Astrocyte (in vitro differentiated cells and primary cell): ENCODE results near the gene B9D1. TPM values are rescaled to one million over a fixed set of nuclear protein-coding genes. Genes with fewer than 3 reads are reported as not detected.
A peak's percentile ranks its signal among the peaks of the same experiment; 100 is the strongest.

Experiments
- DNase-seq: peaks from one replicate; pipeline ENCODE4 v3.0.0-alpha.2; 2010; ENCODE audit warnings: low read depth
- FAIRE-seq: peaks from 2 replicates; lab custom pipeline; 2011; peaks lifted over from hg19 to GRCh38; lab: Jason Lieb, UNC
- H2AFZ ChIP-seq: 2 replicates; pipeline ENCODE4 v1.6.0; 2012; ENCODE audit warnings: low read depth, low read length, inconsistent platforms
- H3K27ac ChIP-seq: 2 replicates; pipeline ENCODE4 v1.5.1; 2011; ENCODE audit warnings: low read depth, low read length, inconsistent platforms
- H3K27me3 ChIP-seq: 2 replicates; pipeline ENCODE4 v1.6.0; 2011; ENCODE audit warnings: low read length, inconsistent platforms; ENCODE audit not compliant: insufficient read depth
- H3K36me3 ChIP-seq: 2 replicates; pipeline ENCODE4 v1.5.1; 2011; ENCODE audit warnings: low read length, inconsistent platforms; ENCODE audit not compliant: insufficient read depth
- H3K4me1 ChIP-seq: 2 replicates; pipeline ENCODE4 v1.5.1; 2011; ENCODE audit warnings: low read length, inconsistent platforms; ENCODE audit not compliant: insufficient read depth
- H3K4me2 ChIP-seq: 2 replicates; pipeline ENCODE4 v1.6.0; 2012; ENCODE audit warnings: low read length, inconsistent platforms
- H3K4me3 ChIP-seq: 2 replicates; pipeline ENCODE4 v1.5.1; 2011; ENCODE audit warnings: low read depth, mild to moderate bottlenecking, low read length, inconsistent platforms; ENCODE audit not compliant: insufficient read depth
- H3K79me2 ChIP-seq: 2 replicates; pipeline ENCODE4 v1.6.0; 2012; ENCODE audit warnings: mild to moderate bottlenecking, low read length, inconsistent platforms; ENCODE audit not compliant: insufficient read depth
- H3K9ac ChIP-seq: 2 replicates; pipeline ENCODE4 v1.6.0; 2012; ENCODE audit warnings: mild to moderate bottlenecking, low read length, inconsistent platforms
- H3K9me3 ChIP-seq: 2 replicates; pipeline ENCODE4 v1.5.1; 2012; ENCODE audit warnings: low read depth, mild to moderate bottlenecking, low read length, inconsistent platforms; ENCODE audit not compliant: insufficient read depth
- H4K20me1 ChIP-seq: 2 replicates; pipeline ENCODE4 v1.6.0; 2012; ENCODE audit warnings: low read length, inconsistent platforms; ENCODE audit not compliant: insufficient read depth
- H3K27ac Mint-ChIP-seq: one replicate; pipeline ENCODE4 v1.8.0; 2021; ENCODE audit warnings: mild to moderate bottlenecking, mixed read lengths; ENCODE audit not compliant: unreplicated experiment
- H3K27me3 Mint-ChIP-seq: one replicate; pipeline ENCODE4 v1.8.0; 2021; ENCODE audit warnings: low read depth, mixed read lengths; ENCODE audit not compliant: unreplicated experiment
- H3K36me3 Mint-ChIP-seq: one replicate; pipeline ENCODE4 v1.8.0; 2021; ENCODE audit warnings: low read depth, mixed read lengths; ENCODE audit not compliant: unreplicated experiment
- H3K4me1 Mint-ChIP-seq: one replicate; pipeline ENCODE4 v1.8.0; 2021; ENCODE audit warnings: low read depth, mixed read lengths; ENCODE audit not compliant: unreplicated experiment
- H3K4me3 Mint-ChIP-seq: one replicate; pipeline ENCODE4 v1.8.0; 2021; ENCODE audit warnings: mild to moderate bottlenecking, moderate library complexity, mixed read lengths; ENCODE audit not compliant: unreplicated experiment
- H3K9me3 Mint-ChIP-seq: one replicate; pipeline ENCODE4 v1.8.0; 2021; ENCODE audit warnings: mild to moderate bottlenecking, mixed read lengths; ENCODE audit not compliant: unreplicated experiment
- CTCF ChIP-seq: IDR thresholded peaks from 2 replicates; pipeline ENCODE4 v1.5.1; 2011; ENCODE audit warnings: low read depth, mild to moderate bottlenecking, inconsistent platforms, low read length, moderate library complexity; ENCODE audit not compliant: insufficient read depth
- EZH2 ChIP-seq: IDR thresholded peaks from 2 replicates; pipeline ENCODE4 v1.6.1; 2012; ENCODE audit warnings: mild to moderate bottlenecking, low read length, inconsistent platforms; ENCODE audit not compliant: insufficient read depth
- total RNA-seq: library from RNA; stranded (reverse); gene quantifications from 2 replicates; pipeline ENCODE4 v1.2.1, GENCODE V29; 2021

B9D1 gene
- total RNA-seq, 1 donor from 2014 or later: 10.2 TPM

- H4K20me1 ChIP-seq: peaks cover 20% of the 10 kb centered on the region
- no peaks in the 10 kb centered on the region for H3K9me3 ChIP-seq
- no peak for FAIRE-seq
These were observed 50.9 kb downstream of the B9D1 start for GRCh38 chr17:19311421-19312215.

GRCh38 chr17:19311016-19311415, 51.5 kb downstream of the B9D1 start:
- Histone ChIP-seq H3K79me2 (peaks cover 9% of the 10 kb centered on the region), H3K27ac (no peak overlapping the region), H3K36me3 (peaks cover 6% of the 10 kb centered on the region), H3K9ac (no peak overlapping the region), H3K9me3 (no peaks in the 10 kb centered on the region), H3K4me2 (no peak overlapping the region), H3K27me3 (no peaks in the 10 kb centered on the region), H4K20me1 (peaks cover 25% of the 10 kb centered on the region), H2AFZ (no peak overlapping the region), H3K4me1 (peaks cover 13% of the 10 kb centered on the region), H3K4me3 (no peak overlapping the region)
- H3K4me3 Mint-ChIP-seq: no peak overlapping the region
- H3K36me3 Mint-ChIP-seq: peaks cover 20% of the 10 kb centered on the region
- DNase-seq: no peak
- H3K9me3 Mint-ChIP-seq: no peaks in the 10 kb centered on the region
- H3K27ac Mint-ChIP-seq: no peak overlapping the region
- TF ChIP-seq EZH2 (no peak), CTCF (no peak)
- H3K27me3 Mint-ChIP-seq: peaks cover 2% of the 10 kb centered on the region
- FAIRE-seq: no peak
- H3K4me1 Mint-ChIP-seq: peaks cover 11% of the 10 kb centered on the region

More at GRCh38 chr17:19311421-19312215, 50.9 kb downstream of the B9D1 start:
- no peaks in the 10 kb centered on the region for H3K27me3 ChIP-seq
- Mint-ChIP-seq H3K4me1 (peaks cover 9% of the 10 kb centered on the region), H3K9me3 (no peaks in the 10 kb centered on the region), H3K4me3 (no peak overlapping the region), H3K27me3 (peaks cover 2% of the 10 kb centered on the region), H3K27ac (no peak overlapping the region), H3K36me3 (peaks cover 20% of the 10 kb centered on the region)
- no peak overlapping the region for H3K9ac ChIP-seq
- peak; percentile 22 for DNase-seq
- H3K4me3 ChIP-seq: no peak overlapping the region
- H3K79me2 ChIP-seq: peaks cover 7% of the 10 kb centered on the region
- H3K36me3 ChIP-seq: peaks cover 6% of the 10 kb centered on the region
- H3K4me2 ChIP-seq: peak overlapping the region; percentile 54
- H3K27ac ChIP-seq: peak overlapping the region; percentile 39
- peaks cover 14% of the 10 kb centered on the region for H3K4me1 ChIP-seq
- H2AFZ ChIP-seq: no peak overlapping the region
- TF ChIP-seq CTCF: no peak
- no peak for TF ChIP-seq EZH2

GRCh38 chr17:19310151-19310550, 52.4 kb downstream of the B9D1 start:
- no peak overlapping the region for H3K4me3 ChIP-seq
- peaks cover 34% of the 10 kb centered on the region for H4K20me1 ChIP-seq
- Mint-ChIP-seq H3K9me3 (no peaks in the 10 kb centered on the region), H3K4me1 (peaks cover 12% of the 10 kb centered on the region), H3K27me3 (peaks cover 2% of the 10 kb centered on the region), H3K27ac (no peak overlapping the region), H3K36me3 (peaks cover 20% of the 10 kb centered on the region), H3K4me3 (no peak overlapping the region)
- peaks cover 11% of the 10 kb centered on the region for H3K79me2 ChIP-seq
- H3K27ac ChIP-seq: no peak overlapping the region
- H2AFZ ChIP-seq: no peak overlapping the region
- DNase-seq (no peak), FAIRE-seq (no peak)
- no peak overlapping the region for H3K4me2 ChIP-seq
- peaks cover 6% of the 10 kb centered on the region for H3K36me3 ChIP-seq
- TF ChIP-seq EZH2 (no peak), CTCF (no peak)
- no peak overlapping the region for H3K9ac ChIP-seq
- no peaks in the 10 kb centered on the region for H3K9me3 ChIP-seq
- peaks cover 13% of the 10 kb centered on the region for H3K4me1 ChIP-seq
- H3K27me3 ChIP-seq: no peaks in the 10 kb centered on the region
